Measurements from ENCODE around the gene MMEL1.
A peak's percentile ranks its signal among the peaks of the same experiment; 100 is the strongest.

The MMEL1 gene

DNA sequence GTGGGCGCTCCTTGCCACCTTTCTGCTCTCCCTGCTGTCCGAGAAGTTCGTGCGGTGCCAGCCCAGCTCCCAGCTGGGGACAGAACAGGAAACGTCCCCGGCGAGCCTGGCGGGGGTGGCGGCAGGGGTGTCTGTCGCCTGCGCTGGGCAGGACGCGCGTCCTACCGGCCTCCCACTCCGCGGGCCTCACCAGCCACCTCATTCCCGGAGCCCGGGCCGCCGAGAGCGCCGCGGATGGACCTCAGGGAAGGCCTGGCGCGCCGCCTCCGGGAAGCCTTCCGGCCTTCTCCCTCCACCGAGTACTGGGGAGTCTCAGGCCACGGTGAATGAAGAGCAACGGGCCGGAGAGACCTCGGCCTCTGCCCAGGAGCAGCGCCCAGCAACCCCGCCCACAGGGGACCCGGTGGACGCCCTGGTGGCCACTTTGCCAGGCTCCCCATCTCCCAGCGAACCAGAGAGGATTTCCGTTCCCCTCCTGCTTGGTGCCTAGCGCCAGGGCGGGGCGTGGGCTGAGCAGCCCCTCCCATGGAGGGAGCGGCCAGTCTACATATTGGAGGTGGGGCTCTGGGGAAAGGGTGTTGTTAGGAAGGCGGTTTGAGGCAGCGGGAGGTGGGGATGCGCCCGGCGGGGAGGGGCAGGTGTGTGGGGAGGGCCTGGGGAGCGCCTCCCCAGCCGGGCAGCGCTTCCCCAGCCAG is 86.2 kb downstream of the MMEL1 start (continued):
- TF ChIP-seq MYNN (tag by site-specific recombination; IDR thresholded peaks at IDR 0.05; ENCODE audit: borderline replicate concordance) = no peak
- TF ChIP-seq OVOL3 (tag by site-specific recombination; IDR thresholded peaks at IDR 0.05) = no peak
- no peak for TF ChIP-seq ZNF624 (tag by site-specific recombination; IDR thresholded peaks at IDR 0.05)
- no peak for TF ChIP-seq ZNF140 (tag by site-specific recombination; IDR thresholded peaks at IDR 0.05)
- no peak for TF ChIP-seq ZFP37 (tag by site-specific recombination; IDR thresholded peaks at IDR 0.05)
- TF ChIP-seq ZNF248 (tag by site-specific recombination; IDR thresholded peaks at IDR 0.05) = no peak
- TF ChIP-seq ZNF174 (tag by site-specific recombination; IDR thresholded peaks at IDR 0.05) = no peak
- no peak for TF ChIP-seq GLI4 (tag by site-specific recombination; IDR thresholded peaks at IDR 0.05)
- TF ChIP-seq ZNF658 (tag by site-specific recombination; IDR thresholded peaks at IDR 0.05) = no peak
- no peak for TF ChIP-seq ZBTB21 (tag by site-specific recombination; IDR thresholded peaks at IDR 0.05)
- peak; percentile 78; the same call in 1 of the 2 replicates for TF ChIP-seq ZNF580 (tag by site-specific recombination; IDR thresholded peaks at IDR 0.05)
- 0 out of 2 replicates have a peak, but pooled peaks have one; percentile 5 for TF ChIP-seq FEZF1 (tag by site-specific recombination; IDR thresholded peaks at IDR 0.05)
- peak; percentile 39; the same call in 1 of the 2 replicates for TF ChIP-seq REPIN1 (tag by site-specific recombination; IDR thresholded peaks at IDR 0.05; ENCODE audit: low read depth)
- 0 out of 2 replicates have a peak, but pooled peaks have one; percentile 33 for TF ChIP-seq ZNF169 (tag by site-specific recombination; IDR thresholded peaks at IDR 0.05)
- TF ChIP-seq, protein P1, sequence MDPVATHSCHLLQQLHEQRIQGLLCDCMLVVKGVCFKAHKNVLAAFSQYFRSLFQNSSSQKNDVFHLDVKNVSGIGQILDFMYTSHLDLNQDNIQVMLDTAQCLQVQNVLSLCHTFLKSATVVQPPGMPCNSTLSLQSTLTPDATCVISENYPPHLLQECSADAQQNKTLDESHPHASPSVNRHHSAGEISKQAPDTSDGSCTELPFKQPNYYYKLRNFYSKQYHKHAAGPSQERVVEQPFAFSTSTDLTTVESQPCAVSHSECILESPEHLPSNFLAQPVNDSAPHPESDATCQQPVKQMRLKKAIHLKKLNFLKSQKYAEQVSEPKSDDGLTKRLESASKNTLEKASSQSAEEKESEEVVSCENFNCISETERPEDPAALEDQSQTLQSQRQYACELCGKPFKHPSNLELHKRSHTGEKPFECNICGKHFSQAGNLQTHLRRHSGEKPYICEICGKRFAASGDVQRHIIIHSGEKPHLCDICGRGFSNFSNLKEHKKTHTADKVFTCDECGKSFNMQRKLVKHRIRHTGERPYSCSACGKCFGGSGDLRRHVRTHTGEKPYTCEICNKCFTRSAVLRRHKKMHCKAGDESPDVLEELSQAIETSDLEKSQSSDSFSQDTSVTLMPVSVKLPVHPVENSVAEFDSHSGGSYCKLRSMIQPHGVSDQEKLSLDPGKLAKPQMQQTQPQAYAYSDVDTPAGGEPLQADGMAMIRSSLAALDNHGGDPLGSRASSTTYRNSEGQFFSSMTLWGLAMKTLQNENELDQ (tag by site-specific recombination; IDR thresholded peaks at IDR 0.05; ENCODE audit: low read depth) = no peak
- TF ChIP-seq, protein P2, sequence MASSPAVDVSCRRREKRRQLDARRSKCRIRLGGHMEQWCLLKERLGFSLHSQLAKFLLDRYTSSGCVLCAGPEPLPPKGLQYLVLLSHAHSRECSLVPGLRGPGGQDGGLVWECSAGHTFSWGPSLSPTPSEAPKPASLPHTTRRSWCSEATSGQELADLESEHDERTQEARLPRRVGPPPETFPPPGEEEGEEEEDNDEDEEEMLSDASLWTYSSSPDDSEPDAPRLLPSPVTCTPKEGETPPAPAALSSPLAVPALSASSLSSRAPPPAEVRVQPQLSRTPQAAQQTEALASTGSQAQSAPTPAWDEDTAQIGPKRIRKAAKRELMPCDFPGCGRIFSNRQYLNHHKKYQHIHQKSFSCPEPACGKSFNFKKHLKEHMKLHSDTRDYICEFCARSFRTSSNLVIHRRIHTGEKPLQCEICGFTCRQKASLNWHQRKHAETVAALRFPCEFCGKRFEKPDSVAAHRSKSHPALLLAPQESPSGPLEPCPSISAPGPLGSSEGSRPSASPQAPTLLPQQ (tag by site-specific recombination; IDR thresholded peaks at IDR 0.05) = no peak; the same call in 1 of the 2 replicates
- no peak for TF ChIP-seq ZNF404 (tag by site-specific recombination; IDR thresholded peaks at IDR 0.05)
- no peak for TF ChIP-seq SCRT2 (tag by site-specific recombination; IDR thresholded peaks at IDR 0.05)
- peak; percentile 83; the same call in 1 of the 2 replicates for TF ChIP-seq ZSCAN5A (tag by site-specific recombination; IDR thresholded peaks at IDR 0.05)
- no peak for TF ChIP-seq ZNF155 (tag by site-specific recombination; IDR thresholded peaks at IDR 0.05)
- no peak for TF ChIP-seq ZNF23 (tag by site-specific recombination; IDR thresholded peaks at IDR 0.05; ENCODE audit: borderline replicate concordance)
- TF ChIP-seq ZNF571 (tag by site-specific recombination; IDR thresholded peaks at IDR 0.05) = no peak
- no peak for TF ChIP-seq ZNF510 (tag by site-specific recombination; IDR thresholded peaks at IDR 0.05; ENCODE audit: insufficient replicate concordance)
- TF ChIP-seq ZNF341 (tag by site-specific recombination; IDR thresholded peaks at IDR 0.05; ENCODE audit: low read depth) = no peak; the same call in 1 of the 2 replicates
- peak; percentile 76 for TF ChIP-seq KLF9 (tag by site-specific recombination; IDR thresholded peaks at IDR 0.05; ENCODE audit: low read depth)
- no peak for TF ChIP-seq SCRT1 (tag by site-specific recombination; IDR thresholded peaks at IDR 0.05; ENCODE audit: borderline replicate concordance)
- peak; percentile 64; the same call in 1 of the 2 replicates for TF ChIP-seq ZNF391 (tag by site-specific recombination; IDR thresholded peaks at IDR 0.05; ENCODE audit: borderline replicate concordance, low read depth)
- TF ChIP-seq ZNF544 (tag by site-specific recombination; IDR thresholded peaks at IDR 0.05) = no peak
- peak; percentile 60; the same call in 1 of the 2 replicates for TF ChIP-seq ZNF76 (tag by site-specific recombination; IDR thresholded peaks at IDR 0.05; ENCODE audit: borderline replicate concordance, low read depth)
- TF ChIP-seq ZNF324 (tag by site-specific recombination; IDR thresholded peaks at IDR 0.05) = no peak; the same call in 1 of the 2 replicates
- TF ChIP-seq ZNF121 (tag by site-specific recombination; IDR thresholded peaks at IDR 0.05) = peak; percentile 47; the same call in 1 of the 2 replicates
- peak; percentile 38; the same call in 1 of the 2 replicates for TF ChIP-seq ZXDB (tag by site-specific recombination; IDR thresholded peaks at IDR 0.05)
- TF ChIP-seq ZNF239 (tag by site-specific recombination; IDR thresholded peaks at IDR 0.05) = no peak
- TF ChIP-seq, protein P3, sequence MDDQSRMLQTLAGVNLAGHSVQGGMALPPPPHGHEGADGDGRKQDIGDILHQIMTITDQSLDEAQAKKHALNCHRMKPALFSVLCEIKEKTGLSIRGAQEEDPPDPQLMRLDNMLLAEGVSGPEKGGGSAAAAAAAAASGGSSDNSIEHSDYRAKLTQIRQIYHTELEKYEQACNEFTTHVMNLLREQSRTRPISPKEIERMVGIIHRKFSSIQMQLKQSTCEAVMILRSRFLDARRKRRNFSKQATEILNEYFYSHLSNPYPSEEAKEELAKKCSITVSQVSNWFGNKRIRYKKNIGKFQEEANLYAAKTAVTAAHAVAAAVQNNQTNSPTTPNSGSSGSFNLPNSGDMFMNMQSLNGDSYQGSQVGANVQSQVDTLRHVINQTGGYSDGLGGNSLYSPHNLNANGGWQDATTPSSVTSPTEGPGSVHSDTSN (CRISPR knock-in tag; IDR thresholded peaks at IDR 0.05) = 0 out of 2 replicates have a peak, but pooled peaks have one; percentile 8
- 0 out of 2 replicates have a peak, but pooled peaks have one; percentile 11 for TF ChIP-seq ZNF157 (tag by site-specific recombination; IDR thresholded peaks at IDR 0.05)
